Islet precursor cell (in vitro differentiated cells): Measurements from ENCODE around the gene SPRY1.

Experiments used
- DNase-seq: peaks from one replicate; pipeline ENCODE4 v3.0.0-alpha.2; 2018

SPRY1 gene

GRCh38 chr4:123446865-123447474, 50.4 kb downstream of the SPRY1 start:
- no peak for DNase-seq

- no peak for DNase-seq
Measured at GRCh38 chr4:123449362-123449761, 52.8 kb downstream of the SPRY1 start.

GRCh38 chr4:123449780-123450179, 53.2 kb downstream of the SPRY1 start:
- no peak for DNase-seq

GRCh38 chr4:123450393-123450792, 53.8 kb downstream of the SPRY1 start:
- DNase-seq = no peak

GRCh38 chr4:123452616-123453015, 56.0 kb downstream of the SPRY1 start:
- no peak for DNase-seq

GRCh38 chr4:123453061-123453680, 56.6 kb downstream of the SPRY1 start:
- DNase-seq = no peak
